Psoas muscle (tissue), 8 donors: ENCODE results near the gene PLXNB3. TPM values are rescaled to one million over a fixed set of nuclear protein-coding genes. Genes with fewer than 3 reads are reported as not detected.
"Not testable (repeated sequence)": the region's sequence is repeated elsewhere in the genome, so short reads cannot be mapped to it uniquely, and the experiment has no call there.

ENCODE experiments used
- ATAC-seq, 4 donors: fragments of 200-7000 bp; cut with Tn5 transposase; one replicate each; pipeline ENCODE4 v1.9.1; 2020; ENCODE audit warnings: moderate library complexity in 3 of 4, mild to moderate bottlenecking in 2 of 4
- DNase-seq, 2 donors: peaks; one replicate each; pipeline ENCODE4 v3.0.0-alpha.2; 2020
- H3K27ac ChIP-seq: fragments of 200-600 bp; one replicate; pipeline ENCODE4 v1.8.0; 2022
- H3K27me3 ChIP-seq, 3 donors: fragments of 200-600 bp in 1 of 3; one replicate each; pipeline versions ENCODE4 v1.6.1 to v1.8.0; 2013 to 2022; ENCODE audit warnings: low read length in 2 of 3, mild to moderate bottlenecking in 2 of 3, moderate library complexity in 1 of 3; ENCODE audit not compliant: insufficient read depth in 3 of 3
- H3K36me3 ChIP-seq, 2 donors: fragments of 200-600 bp in 1 of 2; one replicate each; pipeline versions ENCODE4 v1.6.1 to v1.8.0; 2013 to 2022; ENCODE audit warnings: low read depth in 1 of 2, mild to moderate bottlenecking in 1 of 2, moderate library complexity in 1 of 2; ENCODE audit not compliant: insufficient read depth in 1 of 2
- H3K4me1 ChIP-seq: fragments of 200-600 bp; one replicate; pipeline ENCODE4 v1.8.0; 2022
- H3K4me3 ChIP-seq: fragments of 200-600 bp; one replicate; pipeline ENCODE4 v1.8.0; 2022; ENCODE audit warnings: mild to moderate bottlenecking
- H3K9me3 ChIP-seq: fragments of 200-600 bp; one replicate; pipeline ENCODE4 v1.8.0; 2022
- CTCF ChIP-seq: fragments of 200-600 bp; IDR thresholded peaks from one replicate; pipeline ENCODE4 v1.8.0; 2022; ENCODE audit warnings: antibody characterized with exemption
- WGBS, 3 donors: extraction: QIAGEN DNeasy Blood & Tissue Kit; methylation state at CpG; one replicate each; pipeline versions ENCODE4 v1.1.6 to v1.1.7; 2013; 5-methylcytosine and 5-hydroxymethylcytosine counted together
- intact Hi-C, 2 donors: fragments of 100-400 bp; cut with DNase I; formaldehyde crosslinking; loops; one replicate each; pipeline versions ENCODE4 v1.11.0 to v1.14.2; 2022
- polyA plus RNA-seq, 3 donors: library from polyadenylated mRNA; stranded (reverse); fragments of 200-250 nt; gene quantifications; one replicate each; pipeline ENCODE4 v1.2.3, GENCODE V29; 2013
- total RNA-seq, 4 donors: library from RNA; stranded (reverse); fragmentation: NEBNext Ultra II Directional in 2 of 4; extraction: Animal tissue kit (Norgen Biotek cat#: 25700) in 2 of 4; gene quantifications; one replicate each; pipeline versions ENCODE4 v1.2.1 to v1.2.4, GENCODE V29; 2021 to 2023
- donor health status: healthy with polysubstance abuse.
- donor health status: DM: no; HTN: no; CAD: no; lungs with moderate emphysema.
- donor health status: Bipolar disorder and iron deficiency.
- donor health status: healthy.
- donor health status: DM: yes; HTN: yes; CAD: no.
- donor health status: DM: no; HTN: no; CAD: no.
- donor health status: DM: no; HTN: no; CAD: no.
- donor health status: DM: yes; HTN: yes; CAD: no.

PLXNB3 gene
- total and polyA plus RNA-seq, 7 donors, result 0.13 to 1.5 (median 0.35) TPM

- peaks cover 0 to 24% (median 0%) of the 10 kb centered on the region in 3 donors for H3K27me3 ChIP-seq
- DNase-seq, result peak in 1 of 2 donors; percentile 5
- intact Hi-C loops, result no loop called here
These were observed 50.7 kb downstream of the PLXNB3 start for GRCh38 chrX:153814591-153815315.

GRCh38 chrX:153816831-153817690, 53.0 kb downstream of the PLXNB3 start:
- no peaks in the 10 kb centered on the region for H3K4me1 ChIP-seq
- no peaks in the 10 kb centered on the region for H3K9me3 ChIP-seq
- WGBS, 3 donors, result 80 to 82% (median 81%) methylated on average over 23 to 25 of the region's 25 CpGs
- no peak overlapping the region for H3K27ac ChIP-seq
- no peak overlapping the region for H3K4me3 ChIP-seq
- intact Hi-C loops, result no loop called here
- TF ChIP-seq CTCF, result no peak
- H3K27me3 ChIP-seq, result peaks cover 0 to 23% (median under 1%) of the 10 kb centered on the region in 3 donors
- no peak for ATAC-seq
- no peaks in the 10 kb centered on the region for H3K36me3 ChIP-seq
- DNase-seq, result peak in 1 of 2 donors; percentile 12

More at GRCh38 chrX:153814591-153815315, 50.7 kb downstream of the PLXNB3 start:
- Histone ChIP-seq H3K4me1 (no peaks in the 10 kb centered on the region), H3K9me3 (no peaks in the 10 kb centered on the region), H3K36me3 (no peaks in the 10 kb centered on the region), H3K4me3 (no peak overlapping the region), H3K27ac (no peak overlapping the region)
- no peak for TF ChIP-seq CTCF
- no peak for ATAC-seq
- WGBS, 3 donors, result 73 to 85% (median 75%) methylated on average over 14 to 19 of the region's 19 CpGs

GRCh38 chrX:153818064-153818463, 54.0 kb downstream of the PLXNB3 start:
- H3K4me1 ChIP-seq, DNase-seq: not testable (repeated sequence)

GRCh38 chrX:153818571-153819383, 54.7 kb downstream of the PLXNB3 start:
- Histone ChIP-seq H3K4me1 (no peaks in the 10 kb centered on the region), H3K27ac (no peak overlapping the region), H3K27me3 (peaks cover 0 to 23% (median 2%) of the 10 kb centered on the region in 3 donors), H3K4me3 (peak overlapping the region; percentile 62), H3K36me3 (no peaks in the 10 kb centered on the region), H3K9me3 (no peaks in the 10 kb centered on the region)
- peak; percentile 58 to 81 (median 79) for ATAC-seq
- 8 to 21% (median 18%) methylated on average over 12 to 65 of the region's 67 CpGs for WGBS, 3 donors
- intact Hi-C loops, result no loop called here
- no peak for TF ChIP-seq CTCF
- DNase-seq, result peak; percentile 31 to 61

More at GRCh38 chrX:153818064-153818463, 54.0 kb downstream of the PLXNB3 start:
- intact Hi-C loops, H3K4me3 ChIP-seq, ATAC-seq, H3K27ac ChIP-seq, H3K36me3 ChIP-seq, H3K9me3 ChIP-seq: not testable (repeated sequence)
- peaks cover 0 to 20% (median 2%) of the 10 kb centered on the region in 3 donors for H3K27me3 ChIP-seq
- WGBS, 3 donors, result 89 to 95% (median 94%) methylated on average over 9 of the region's 9 CpGs
